Measurements from ENCODE around the gene TCAP. TPM values are rescaled to one million over a fixed set of nuclear protein-coding genes. Genes with fewer than 3 reads are reported as not detected.
A peak's percentile ranks its signal among the peaks of the same experiment; 100 is the strongest.

TCAP gene
- total RNA-seq, 1 donor from 2014 or later = 0.19 TPM

DNA sequence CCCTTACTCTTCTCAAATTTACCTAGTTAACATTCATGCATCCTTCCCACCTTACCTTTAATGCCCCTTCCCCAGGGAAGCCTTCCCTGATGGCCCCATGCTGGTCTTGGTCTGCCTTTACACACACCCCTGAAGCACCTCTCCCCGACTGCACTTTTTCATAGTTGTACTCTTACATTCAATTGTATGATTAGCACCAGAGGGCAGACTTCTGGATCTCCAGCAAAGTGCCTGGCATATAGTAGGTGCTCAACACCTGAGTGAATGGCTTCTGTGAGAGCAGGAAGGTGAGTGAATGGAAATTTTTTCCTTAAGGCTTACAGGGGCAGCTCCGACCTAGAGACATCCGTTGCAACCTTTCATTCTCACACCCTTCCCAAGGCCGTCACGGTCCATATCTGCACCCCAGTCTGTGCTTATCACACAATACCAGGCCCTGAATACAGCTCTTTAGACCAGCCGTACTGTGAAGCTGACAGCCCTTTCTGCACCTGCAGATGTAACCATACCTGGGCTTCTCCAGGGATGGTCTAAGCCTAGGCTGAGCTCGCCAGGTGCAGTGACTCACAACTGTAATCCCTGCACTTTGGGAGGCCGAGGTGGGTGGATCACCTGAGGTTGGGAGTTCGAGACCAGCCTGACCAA lies 18.3 kb downstream of the TCAP start:
- DNase-seq (ENCODE audit: low spot score) = no peak
- Mint-ChIP-seq H3K4me3 (no peak overlapping the region), H3K4me1 (peaks cover 14% of the 10 kb centered on the region), H3K27ac (no peak overlapping the region), H3K36me3 (peaks cover 2% of the 10 kb centered on the region), H3K27me3 (ENCODE audit: insufficient read depth, low read depth) (peaks cover 8% of the 10 kb centered on the region), H3K9me3 (no peaks in the 10 kb centered on the region)
- H3K79me2 ChIP-seq (ENCODE audit: low read depth) = no peaks in the 10 kb centered on the region
- peaks cover 7% of the 10 kb centered on the region for H3K4me1 ChIP-seq
- H3K9ac ChIP-seq = no peak overlapping the region
- H3K4me2 ChIP-seq = no peak overlapping the region
- no peaks in the 10 kb centered on the region for H3K27me3 ChIP-seq
- TF ChIP-seq, protein P1, sequence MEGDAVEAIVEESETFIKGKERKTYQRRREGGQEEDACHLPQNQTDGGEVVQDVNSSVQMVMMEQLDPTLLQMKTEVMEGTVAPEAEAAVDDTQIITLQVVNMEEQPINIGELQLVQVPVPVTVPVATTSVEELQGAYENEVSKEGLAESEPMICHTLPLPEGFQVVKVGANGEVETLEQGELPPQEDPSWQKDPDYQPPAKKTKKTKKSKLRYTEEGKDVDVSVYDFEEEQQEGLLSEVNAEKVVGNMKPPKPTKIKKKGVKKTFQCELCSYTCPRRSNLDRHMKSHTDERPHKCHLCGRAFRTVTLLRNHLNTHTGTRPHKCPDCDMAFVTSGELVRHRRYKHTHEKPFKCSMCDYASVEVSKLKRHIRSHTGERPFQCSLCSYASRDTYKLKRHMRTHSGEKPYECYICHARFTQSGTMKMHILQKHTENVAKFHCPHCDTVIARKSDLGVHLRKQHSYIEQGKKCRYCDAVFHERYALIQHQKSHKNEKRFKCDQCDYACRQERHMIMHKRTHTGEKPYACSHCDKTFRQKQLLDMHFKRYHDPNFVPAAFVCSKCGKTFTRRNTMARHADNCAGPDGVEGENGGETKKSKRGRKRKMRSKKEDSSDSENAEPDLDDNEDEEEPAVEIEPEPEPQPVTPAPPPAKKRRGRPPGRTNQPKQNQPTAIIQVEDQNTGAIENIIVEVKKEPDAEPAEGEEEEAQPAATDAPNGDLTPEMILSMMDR (IDR thresholded peaks at IDR 0.05) = no peak
- TF ChIP-seq EZH2phosphoT487 (IDR thresholded peaks at IDR 0.05) (no peak), EZH2 (IDR thresholded peaks at IDR 0.05) (no peak)
- H3F3A ChIP-seq (ENCODE audit: low read depth) = peaks cover 19% of the 10 kb centered on the region
- H3K36me3 ChIP-seq = no peaks in the 10 kb centered on the region
- no peaks in the 10 kb centered on the region for H4K20me1 ChIP-seq (ENCODE audit: low read depth)
- no peaks in the 10 kb centered on the region for H3K9me3 ChIP-seq (ENCODE audit: low read depth)
- H3K27ac ChIP-seq = no peak overlapping the region
- no peak overlapping the region for H2AFZ ChIP-seq (replicated peaks)
- H3K4me3 ChIP-seq = no peak overlapping the region

DNA sequence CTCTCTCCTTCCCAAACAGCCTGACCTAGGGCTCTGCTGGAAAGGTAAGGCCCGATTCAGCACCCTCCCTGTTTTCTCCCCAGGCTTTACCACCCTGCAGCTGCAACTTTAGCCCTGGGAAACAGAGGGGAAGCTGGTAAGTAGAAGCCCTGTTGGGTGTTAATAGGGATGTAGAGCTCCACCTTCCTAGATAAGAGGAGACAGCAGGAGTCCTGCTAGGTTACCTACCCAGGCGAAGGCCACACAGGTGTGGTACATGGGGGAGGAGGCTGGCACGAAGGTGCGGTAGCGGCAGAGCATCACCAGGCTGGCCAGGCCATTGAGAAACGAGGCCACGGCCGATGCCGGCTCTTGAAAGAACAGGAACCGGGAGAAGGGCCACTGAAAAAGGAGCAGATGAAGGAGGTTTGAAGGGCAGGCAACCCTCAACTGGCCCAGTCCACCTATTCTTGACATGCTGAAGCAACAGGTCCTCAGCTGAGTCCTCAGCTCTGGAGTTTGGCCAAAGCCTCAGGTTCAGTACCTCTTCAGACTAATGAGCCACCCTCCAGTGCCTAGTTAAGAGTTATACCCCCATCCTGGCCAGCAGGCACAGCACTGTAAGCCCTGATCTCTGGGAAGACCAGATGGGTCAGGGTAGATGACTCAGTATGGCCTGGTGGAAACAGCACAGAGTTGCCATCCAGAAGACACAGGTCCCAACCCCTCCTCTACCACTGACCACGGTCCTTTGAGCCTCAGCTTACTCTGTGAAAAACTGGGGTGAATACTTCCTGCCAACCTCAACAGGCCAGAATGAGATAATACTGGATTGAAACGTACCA lies 19.4 kb downstream of the TCAP start:
- no peaks in the 10 kb centered on the region for H4K20me1 ChIP-seq (ENCODE audit: low read depth)
- H3F3A ChIP-seq (ENCODE audit: low read depth) = peaks cover 30% of the 10 kb centered on the region
- peaks cover 8% of the 10 kb centered on the region for H3K27me3 Mint-ChIP-seq (ENCODE audit: insufficient read depth, low read depth)
- no peaks in the 10 kb centered on the region for H3K79me2 ChIP-seq (ENCODE audit: low read depth)
- no peak overlapping the region for H2AFZ ChIP-seq (replicated peaks)
- H3K4me1 ChIP-seq = peaks cover 17% of the 10 kb centered on the region
- no peaks in the 10 kb centered on the region for H3K9me3 ChIP-seq (ENCODE audit: low read depth)
- H3K36me3 Mint-ChIP-seq = peaks cover 2% of the 10 kb centered on the region
- peaks cover 23% of the 10 kb centered on the region for H3K4me1 Mint-ChIP-seq
- H3K27me3 ChIP-seq = no peaks in the 10 kb centered on the region
- TF ChIP-seq EZH2phosphoT487 (IDR thresholded peaks at IDR 0.05) (no peak), EZH2 (IDR thresholded peaks at IDR 0.05) (no peak)
- TF ChIP-seq, protein P1 (IDR thresholded peaks at IDR 0.05) = no peak
- no peak for DNase-seq (ENCODE audit: low spot score)
- no peak overlapping the region for H3K4me3 Mint-ChIP-seq
- no peaks in the 10 kb centered on the region for H3K36me3 ChIP-seq
- H3K27ac Mint-ChIP-seq = no peak overlapping the region
- no peak overlapping the region for H3K9ac ChIP-seq
- H3K4me3 ChIP-seq = no peak overlapping the region
- no peaks in the 10 kb centered on the region for H3K9me3 Mint-ChIP-seq
- no peak overlapping the region for H3K27ac ChIP-seq
- H3K4me2 ChIP-seq = no peak overlapping the region

DNA sequence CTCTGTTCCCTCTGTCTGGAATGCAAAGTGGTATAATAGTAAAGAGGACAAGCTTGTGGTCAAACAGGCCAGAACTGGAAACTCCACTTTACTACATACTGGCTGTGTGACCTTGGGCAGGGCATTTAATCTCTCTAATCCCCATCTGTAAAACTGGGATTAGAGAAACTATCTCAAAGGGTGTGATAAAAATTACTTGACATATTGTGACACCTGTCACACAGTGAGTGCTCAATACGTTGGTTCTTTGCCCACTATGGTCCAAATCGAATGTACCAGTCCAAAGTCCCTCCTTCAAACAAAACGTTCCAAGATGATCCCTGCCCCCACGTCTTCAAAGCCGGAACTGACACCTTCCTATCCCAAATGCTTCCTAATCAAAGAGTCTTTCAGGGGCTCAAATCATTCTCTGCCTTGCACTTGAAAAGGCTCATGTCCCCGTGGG lies 22.0 kb downstream of the TCAP start:
- Mint-ChIP-seq H3K27ac (peak overlapping the region; percentile 93), H3K27me3 (ENCODE audit: insufficient read depth, low read depth) (peaks cover 6% of the 10 kb centered on the region), H3K4me1 (peaks cover 23% of the 10 kb centered on the region), H3K9me3 (no peaks in the 10 kb centered on the region), H3K36me3 (peaks cover 2% of the 10 kb centered on the region), H3K4me3 (peak overlapping the region; percentile 96)
- peak overlapping the region; percentile 78 for H3K4me2 ChIP-seq
- no peaks in the 10 kb centered on the region for H3K9me3 ChIP-seq (ENCODE audit: low read depth)
- no peaks in the 10 kb centered on the region for H3K36me3 ChIP-seq
- peak overlapping the region; percentile 68 for H3K4me3 ChIP-seq
- peaks cover 41% of the 10 kb centered on the region for H3F3A ChIP-seq (ENCODE audit: low read depth)
- no peak for DNase-seq (ENCODE audit: low spot score)
- H3K79me2 ChIP-seq (ENCODE audit: low read depth) = no peaks in the 10 kb centered on the region
- H4K20me1 ChIP-seq (ENCODE audit: low read depth) = no peaks in the 10 kb centered on the region
- H3K9ac ChIP-seq = no peak overlapping the region
- peak overlapping the region; percentile 91 for H2AFZ ChIP-seq (replicated peaks)
- no peaks in the 10 kb centered on the region for H3K27me3 ChIP-seq
- TF ChIP-seq EZH2phosphoT487 (IDR thresholded peaks at IDR 0.05) (no peak), EZH2 (IDR thresholded peaks at IDR 0.05) (no peak)
- TF ChIP-seq, protein P1 (IDR thresholded peaks at IDR 0.05) = no peak
- H3K27ac ChIP-seq = no peak overlapping the region
- H3K4me1 ChIP-seq = peaks cover 17% of the 10 kb centered on the region

Measured in neural progenitor cell (in vitro differentiated cells).